MM.1S (cell line): ENCODE measurements around the gene ARHGAP25.

Experiments used
- DNase-seq: peaks from one replicate; pipeline ENCODE4 v3.0.0-alpha.2; 2015
- H2AFZ ChIP-seq: fragments of 300-600 bp; sonication (generic); 2 replicates; pipeline ENCODE4 v1.6.0; 2016; ENCODE audit warnings: antibody characterized with exemption, low read length
- H3F3A ChIP-seq: fragments of 300-600 bp; sonication (generic); 2 replicates; pipeline ENCODE4 v1.6.1; 2016; ENCODE audit warnings: mild to moderate bottlenecking, antibody characterized with exemption, low read length, moderate library complexity, mixed read lengths; ENCODE audit not compliant: insufficient read depth
- H3K27ac ChIP-seq: fragments of 300-600 bp; sonication (generic); 2 replicates; pipeline ENCODE4 v1.5.1; 2016; ENCODE audit warnings: mild to moderate bottlenecking, low read length
- H3K27me3 ChIP-seq: fragments of 300-600 bp; sonication (generic); replicated peaks from 2 replicates; pipeline ENCODE4 v1.6.0; 2016; ENCODE audit warnings: low read length; ENCODE audit not compliant: insufficient read depth
- H3K36me3 ChIP-seq: fragments of 300-600 bp; sonication (generic); replicated peaks from 2 replicates; pipeline ENCODE4 v1.6.1; 2016; ENCODE audit warnings: mild to moderate bottlenecking, low read length, mixed read lengths; ENCODE audit not compliant: insufficient read depth
- H3K4me1 ChIP-seq: fragments of 300-600 bp; sonication (generic); 2 replicates; pipeline ENCODE4 v1.6.1; 2016; ENCODE audit warnings: low read length, mixed read lengths
- H3K4me2 ChIP-seq: fragments of 300-600 bp; sonication (generic); 2 replicates; pipeline ENCODE4 v1.6.0; 2016; ENCODE audit warnings: low read depth, low read length
- H3K4me3 ChIP-seq: fragments of 300-600 bp; sonication (generic); 2 replicates; pipeline ENCODE4 v1.5.1; 2016; ENCODE audit warnings: low read length, mixed read lengths
- H3K79me2 ChIP-seq: fragments of 300-600 bp; sonication (generic); 2 replicates; pipeline ENCODE4 v1.6.1; 2016; ENCODE audit warnings: mixed run types, low read length, mixed read lengths
- H3K9ac ChIP-seq: fragments of 300-600 bp; sonication (generic); 2 replicates; pipeline ENCODE4 v1.6.1; 2016; ENCODE audit warnings: low read length, mixed read lengths
- H3K9me2 ChIP-seq: fragments of 300-600 bp; sonication (generic); replicated peaks from 2 replicates; pipeline ENCODE4 v1.6.1; 2016; ENCODE audit warnings: mild to moderate bottlenecking, low read length, mixed read lengths; ENCODE audit not compliant: insufficient read depth
- H3K9me3 ChIP-seq: fragments of 300-600 bp; sonication (generic); replicated peaks from 2 replicates; pipeline ENCODE4 v1.6.1; 2016; ENCODE audit warnings: mild to moderate bottlenecking, low read length, mixed read lengths; ENCODE audit not compliant: insufficient read depth
- H4K20me1 ChIP-seq: fragments of 300-600 bp; sonication (generic); 2 replicates; pipeline ENCODE4 v1.6.1; 2016; ENCODE audit warnings: mild to moderate bottlenecking, low read length, moderate library complexity, mixed read lengths; ENCODE audit not compliant: insufficient read depth
- EZH2 ChIP-seq: fragments of 300-600 bp; sonication (generic); optimal IDR thresholded peaks from 2 replicates; pipeline ENCODE3; 2017; ENCODE audit warnings: low read depth, mild to moderate bottlenecking, antibody characterized with exemption, low read length, mixed read lengths
- EZH2phosphoT487 ChIP-seq: fragments of 300-600 bp; sonication (generic); IDR thresholded peaks from 2 replicates; pipeline ENCODE4 v1.6.1; 2018; ENCODE audit warnings: antibody characterized with exemption, low read length
- TF ChIP-seq, protein P1 (sequence below): fragments of 300-600 bp; sonication (generic); IDR thresholded peaks from 2 replicates; pipeline ENCODE4 v1.5.1; 2016; ENCODE audit warnings: antibody characterized with exemption, low read length, mixed read lengths

Gene ARHGAP25

GRCh38 chr2:68865108-68865507 lies 130.5 kb downstream of the ARHGAP25 start:
- no peak overlapping the region for H2AFZ ChIP-seq
- no peak overlapping the region for H3K27ac ChIP-seq
- H3K4me3 ChIP-seq: no peak overlapping the region
- no peaks in the 10 kb centered on the region for H3K36me3 ChIP-seq
- no peaks in the 10 kb centered on the region for H3K4me1 ChIP-seq
- no peaks in the 10 kb centered on the region for H3K9me2 ChIP-seq
- H3K79me2 ChIP-seq: no peaks in the 10 kb centered on the region
- H3K27me3 ChIP-seq: no peaks in the 10 kb centered on the region
- H3K9me3 ChIP-seq: no peaks in the 10 kb centered on the region
- no peaks in the 10 kb centered on the region for H4K20me1 ChIP-seq
- no peak overlapping the region for H3K4me2 ChIP-seq
- TF ChIP-seq EZH2phosphoT487: no peak
- TF ChIP-seq, protein P1, sequence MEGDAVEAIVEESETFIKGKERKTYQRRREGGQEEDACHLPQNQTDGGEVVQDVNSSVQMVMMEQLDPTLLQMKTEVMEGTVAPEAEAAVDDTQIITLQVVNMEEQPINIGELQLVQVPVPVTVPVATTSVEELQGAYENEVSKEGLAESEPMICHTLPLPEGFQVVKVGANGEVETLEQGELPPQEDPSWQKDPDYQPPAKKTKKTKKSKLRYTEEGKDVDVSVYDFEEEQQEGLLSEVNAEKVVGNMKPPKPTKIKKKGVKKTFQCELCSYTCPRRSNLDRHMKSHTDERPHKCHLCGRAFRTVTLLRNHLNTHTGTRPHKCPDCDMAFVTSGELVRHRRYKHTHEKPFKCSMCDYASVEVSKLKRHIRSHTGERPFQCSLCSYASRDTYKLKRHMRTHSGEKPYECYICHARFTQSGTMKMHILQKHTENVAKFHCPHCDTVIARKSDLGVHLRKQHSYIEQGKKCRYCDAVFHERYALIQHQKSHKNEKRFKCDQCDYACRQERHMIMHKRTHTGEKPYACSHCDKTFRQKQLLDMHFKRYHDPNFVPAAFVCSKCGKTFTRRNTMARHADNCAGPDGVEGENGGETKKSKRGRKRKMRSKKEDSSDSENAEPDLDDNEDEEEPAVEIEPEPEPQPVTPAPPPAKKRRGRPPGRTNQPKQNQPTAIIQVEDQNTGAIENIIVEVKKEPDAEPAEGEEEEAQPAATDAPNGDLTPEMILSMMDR: no peak
- TF ChIP-seq EZH2: no peak
- no peak overlapping the region for H3K9ac ChIP-seq
- no peaks in the 10 kb centered on the region for H3F3A ChIP-seq
- DNase-seq: no peak

DNA sequence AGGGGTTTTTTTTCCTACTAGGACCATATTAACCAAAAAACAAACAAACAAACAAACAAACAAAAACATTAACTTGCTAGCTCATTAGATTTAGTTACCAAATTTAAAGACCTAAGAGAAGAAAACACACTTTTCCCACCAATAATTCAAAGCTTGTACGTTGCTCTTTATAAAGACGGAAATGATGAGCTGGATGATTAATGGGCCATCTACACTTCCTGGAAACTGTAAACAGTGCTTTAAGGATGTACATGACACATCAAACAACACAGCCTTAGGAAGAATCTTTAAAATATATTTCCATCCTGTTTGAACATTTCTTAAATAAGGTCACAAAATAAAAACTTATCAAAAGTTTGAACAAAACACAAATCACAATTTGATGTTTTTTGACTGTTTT lies 135.6 kb downstream of the ARHGAP25 start:
- Histone ChIP-seq H3K79me2 (no peaks in the 10 kb centered on the region), H3K27me3 (no peaks in the 10 kb centered on the region), H3K4me3 (no peak overlapping the region), H3K9ac (no peak overlapping the region), H3K9me3 (no peaks in the 10 kb centered on the region), H3F3A (no peaks in the 10 kb centered on the region), H3K4me1 (no peaks in the 10 kb centered on the region), H4K20me1 (no peaks in the 10 kb centered on the region), H3K27ac (no peak overlapping the region), H2AFZ (no peak overlapping the region), H3K4me2 (no peak overlapping the region), H3K36me3 (no peaks in the 10 kb centered on the region), H3K9me2 (no peaks in the 10 kb centered on the region)
- no peak for DNase-seq
- TF ChIP-seq EZH2phosphoT487 (no peak), EZH2 (no peak)
- TF ChIP-seq, protein P1: no peak

DNA sequence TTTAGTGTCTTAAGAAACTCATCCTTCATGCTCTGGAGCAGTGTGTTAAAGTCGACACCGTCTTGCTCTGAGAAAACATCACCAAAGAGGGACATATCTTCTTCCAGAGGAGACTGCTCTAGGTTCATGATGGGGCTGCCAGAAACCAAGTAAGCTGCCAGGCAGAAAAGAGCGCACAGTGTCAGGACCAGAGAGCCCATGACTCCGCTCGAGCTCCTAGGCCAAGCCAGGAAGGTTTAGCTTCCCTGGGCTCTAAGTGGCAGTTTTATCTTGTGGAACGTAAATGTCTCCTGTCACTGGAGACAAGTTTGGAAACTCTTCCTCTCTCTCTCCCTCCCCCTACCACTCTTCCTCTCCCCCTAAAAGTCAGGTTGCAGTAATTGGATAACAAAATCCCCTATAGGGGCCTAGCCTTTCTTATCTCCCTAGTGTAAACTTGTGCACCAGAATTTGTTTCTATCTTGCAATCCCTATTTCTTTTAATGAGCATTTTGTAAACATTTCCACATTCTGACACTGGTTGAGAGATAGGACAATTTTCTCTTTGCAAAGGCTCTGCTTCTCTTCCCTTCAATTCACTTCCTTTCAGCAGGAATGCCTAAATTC lies 136.7 kb downstream of the ARHGAP25 start, which contains the start of gene BMP10:
BMP10 (minus strand) TSS at position 239 of the 606 bp plus-strand sequence; CDS start at position 200, 39 bp downstream.
- Histone ChIP-seq H3F3A (no peaks in the 10 kb centered on the region), H3K4me2 (no peak within 1 kb of the TSS), H3K27ac (no peak within 1 kb of the TSS), H3K9ac (no peak within 1 kb of the TSS), H3K9me2 (no peaks in the 10 kb centered on the region), H3K9me3 (no peaks in the 10 kb centered on the region), H4K20me1 (no peaks in the 10 kb centered on the region), H3K4me3 (no peak within 1 kb of the TSS), H3K79me2 (no peaks in the 10 kb centered on the region), H3K27me3 (no peaks in the 10 kb centered on the region), H3K4me1 (no peaks in the 10 kb centered on the region), H3K36me3 (no peaks in the 10 kb centered on the region), H2AFZ (no peak within 1 kb of the TSS)
- TF ChIP-seq EZH2: no peak
- TF ChIP-seq, protein P1: no peak
- no peak for TF ChIP-seq EZH2phosphoT487
- DNase-seq: no peak
